ENCODE results near the gene GRIP1. TPM values are rescaled to one million over a fixed set of nuclear protein-coding genes. Genes with fewer than 3 reads are reported as not detected.

Gene GRIP1
- total and polyA plus RNA-seq, 10 of the 15 experiments (the other 5 are each of a cell fraction or from before 2014, with no cell fraction given), result 0.05 to 0.85 (median 0.50) TPM; not detected in 7

DNA sequence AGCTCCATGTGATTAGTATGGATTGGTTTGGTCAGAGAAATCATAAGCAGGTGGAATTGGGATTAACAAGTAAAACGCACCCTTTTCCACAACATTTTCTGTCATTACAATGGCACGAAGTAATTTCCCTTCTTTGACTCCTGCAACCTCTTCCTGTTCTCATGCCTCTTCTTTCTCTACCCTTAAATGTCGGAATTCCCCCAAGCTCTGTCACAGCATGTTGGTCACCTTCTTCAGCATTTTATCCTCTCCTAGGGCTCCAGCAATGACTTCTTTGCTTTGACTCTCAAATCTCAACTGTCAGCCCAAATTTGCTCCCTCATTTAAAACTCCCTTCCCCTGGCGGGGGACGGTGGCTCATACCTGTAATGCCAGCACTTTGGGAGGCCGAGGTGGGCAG is 5.3 kb upstream of the GRIP1 start (continued):
- TF ChIP-seq, protein P1, sequence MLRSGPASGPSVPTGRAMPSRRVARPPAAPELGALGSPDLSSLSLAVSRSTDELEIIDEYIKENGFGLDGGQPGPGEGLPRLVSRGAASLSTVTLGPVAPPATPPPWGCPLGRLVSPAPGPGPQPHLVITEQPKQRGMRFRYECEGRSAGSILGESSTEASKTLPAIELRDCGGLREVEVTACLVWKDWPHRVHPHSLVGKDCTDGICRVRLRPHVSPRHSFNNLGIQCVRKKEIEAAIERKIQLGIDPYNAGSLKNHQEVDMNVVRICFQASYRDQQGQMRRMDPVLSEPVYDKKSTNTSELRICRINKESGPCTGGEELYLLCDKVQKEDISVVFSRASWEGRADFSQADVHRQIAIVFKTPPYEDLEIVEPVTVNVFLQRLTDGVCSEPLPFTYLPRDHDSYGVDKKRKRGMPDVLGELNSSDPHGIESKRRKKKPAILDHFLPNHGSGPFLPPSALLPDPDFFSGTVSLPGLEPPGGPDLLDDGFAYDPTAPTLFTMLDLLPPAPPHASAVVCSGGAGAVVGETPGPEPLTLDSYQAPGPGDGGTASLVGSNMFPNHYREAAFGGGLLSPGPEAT (IDR thresholded peaks at IDR 0.05; ENCODE audit: low read depth), result no peak

GRCh38 chr12:66683822-66684221 is 4.9 kb upstream of the GRIP1 start:
- TF ChIP-seq IKZF1 (conservative IDR thresholded peaks at IDR 0.05), result no peak
- ChIA-PET SMC1A (ENCODE audit: uncharacterized antibody, unreplicated experiment) (interaction anchor here (0.8 to 1.7 kb wide), 2 partner anchors 10 to 553 kb away, joined by 3 to 4 read pairs; no protein-coding TSS in a partner anchor), POLR2A (no interaction called here), RAD21 (ENCODE audit: unreplicated experiment) (interaction anchor here (1.1 kb wide), 1 partner anchor 19 kb away, joined by 3 read pairs; no protein-coding TSS in a partner anchor), CTCF (interaction anchor here (1.5 to 6.0 kb wide), 2 partner anchors 10 to 28 kb away, joined by 3 to 42 read pairs; no protein-coding TSS in a partner anchor)
- H4K20me1 ChIP-seq (ENCODE audit: control insufficient read depth, insufficient read depth), result no peaks in the 10 kb centered on the region
- H2AFZ ChIP-seq (ENCODE audit: control insufficient read depth, low read depth, low read length), result no peak overlapping the region; the same call in 1 of the 2 replicates
- H3K4me2 ChIP-seq (ENCODE audit: control insufficient read depth, insufficient read depth), result no peak overlapping the region
- H3K27me3 ChIP-seq (replicated peaks in 1 of 2; ENCODE audit: control insufficient read depth in 2 of 2, insufficient read depth in 2 of 2, low read length in 1 of 2), result no peaks in the 10 kb centered on the region
- DNase-seq (ENCODE audit: low read depth, low spot score) (no peak), FAIRE-seq (no peak), ATAC-seq (no peak)
- no peak overlapping the region for H3K9ac ChIP-seq (ENCODE audit: control insufficient read depth, insufficient read depth, low read length)
- intact Hi-C loops (cut with micrococcal nuclease; ENCODE audit: unreplicated experiment) (no loop called here), in situ Hi-C loops (cut with MboI) (no loop called here)
- H3K36me3 ChIP-seq (ENCODE audit: control insufficient read depth in 2 of 2, insufficient read depth in 2 of 2, low read length in 1 of 2), result no peaks in the 10 kb centered on the region
- no peaks in the 10 kb centered on the region; the same call in 1 of the 2 replicates for H3K4me1 ChIP-seq (ENCODE audit: control insufficient read depth, insufficient read depth, low read length)
- H3K4me3 ChIP-seq, result no peak overlapping the region
- no peaks in the 10 kb centered on the region for H3K79me2 ChIP-seq (ENCODE audit: control insufficient read depth, insufficient read depth, low read length)
- H3K27ac ChIP-seq (ENCODE audit: control insufficient read depth, insufficient read depth), result no peak overlapping the region
- no peaks in the 10 kb centered on the region for H3K9me3 ChIP-seq (replicated peaks; ENCODE audit: control insufficient read depth, insufficient read depth, low read length)
- BruUV-seq (replicated peaks), result no TSS peak
- 15% methylated on average over 3 of the region's 3 CpGs for WGBS (ENCODE audit: insufficient coverage, insufficient replicate concordance, low lambda C conversion rate, missing lambda C conversion rate)

- ATAC-seq (peak; percentile 33; the same call in 2 of the 3 replicates), FAIRE-seq (no peak), DNase-seq (ENCODE audit: low read depth, low spot score) (no peak)
- Histone ChIP-seq H2AFZ (ENCODE audit: control insufficient read depth, low read depth, low read length) (peak overlapping the region; percentile 31), H3K4me2 (ENCODE audit: control insufficient read depth, insufficient read depth) (no peak overlapping the region), H3K9me3 (replicated peaks; ENCODE audit: control insufficient read depth, insufficient read depth, low read length) (no peaks in the 10 kb centered on the region), H3K79me2 (ENCODE audit: control insufficient read depth, insufficient read depth, low read length) (no peaks in the 10 kb centered on the region), H3K27me3 (replicated peaks in 1 of 2; ENCODE audit: control insufficient read depth in 2 of 2, insufficient read depth in 2 of 2, low read length in 1 of 2) (no peaks in the 10 kb centered on the region), H4K20me1 (ENCODE audit: control insufficient read depth, insufficient read depth) (no peaks in the 10 kb centered on the region), H3K27ac (ENCODE audit: control insufficient read depth, insufficient read depth) (no peak overlapping the region), H3K4me1 (ENCODE audit: control insufficient read depth, insufficient read depth, low read length) (no peaks in the 10 kb centered on the region; the same call in 1 of the 2 replicates), H3K9ac (ENCODE audit: control insufficient read depth, insufficient read depth, low read length) (no peak overlapping the region), H3K4me3 (no peak overlapping the region), H3K36me3 (ENCODE audit: control insufficient read depth in 2 of 2, insufficient read depth in 2 of 2, low read length in 1 of 2) (no peaks in the 10 kb centered on the region)
- CTCF ChIA-PET, result interaction anchor here (1.5 to 6.0 kb wide), 2 partner anchors 11 to 29 kb away, joined by 3 to 42 read pairs; no protein-coding TSS in a partner anchor
- SMC1A ChIA-PET (ENCODE audit: uncharacterized antibody, unreplicated experiment), result interaction anchor here (0.8 to 1.7 kb wide), 3 partner anchors 9 to 552 kb away, joined by 3 to 4 read pairs (median 3); no protein-coding TSS in a partner anchor
- intact Hi-C loops (cut with micrococcal nuclease; ENCODE audit: unreplicated experiment), result no loop called here
- WGBS (ENCODE audit: insufficient coverage, insufficient replicate concordance, low lambda C conversion rate, missing lambda C conversion rate), result 36% methylated on average over 6 of the region's 6 CpGs
- in situ Hi-C loops (cut with MboI), result no loop called here
- RAD21 ChIA-PET (ENCODE audit: unreplicated experiment), result interaction anchor here (1.1 kb wide), 1 partner anchor 18 kb away, joined by 3 read pairs; no protein-coding TSS in a partner anchor
- TF ChIP-seq TARDBP (IDR thresholded peaks at IDR 0.05; ENCODE audit: borderline replicate concordance) (no peak), STAT3 (IDR thresholded peaks at IDR 0.05; ENCODE audit: low read depth, low read length) (no peak), TCF7 (IDR thresholded peaks at IDR 0.05; ENCODE audit: borderline replicate concordance) (no peak), FOXM1 (IDR thresholded peaks at IDR 0.05; ENCODE audit: low read depth, low read length) (no peak), ZNF207 (IDR thresholded peaks at IDR 0.05; ENCODE audit: borderline replicate concordance) (no peak), RBBP5 (conservative IDR thresholded peaks at IDR 0.05) (no peak), EZH2 (IDR thresholded peaks at IDR 0.05; ENCODE audit: borderline replicate concordance, control insufficient read depth, low read depth, low read length) (no peak), WRNIP1 (IDR thresholded peaks at IDR 0.05; ENCODE audit: borderline replicate concordance, low read depth, low read length) (no peak), SUZ12 (IDR thresholded peaks at IDR 0.05; ENCODE audit: unreplicated experiment) (no peak), POLR2A (IDR thresholded peaks at IDR 0.05; ENCODE audit: low read depth, low read length) (no peak), STAT1 (conservative IDR thresholded peaks at IDR 0.05) (no peak)
- POLR2A ChIA-PET, result no interaction called here
- BruUV-seq (replicated peaks), result no TSS peak
Measured at GRCh38 chr12:66683073-66683472, 4.2 kb upstream of the GRIP1 start.

Data from GM12878 (cell line).